ENCODE results near the gene SELENOM. TPM values are rescaled to one million over a fixed set of nuclear protein-coding genes. Genes with fewer than 3 reads are reported as not detected.

SELENOM gene
- 86.8 TPM for total RNA-seq
- long read RNA-seq, transcript SELENOM-201 (5 exons, 694 nt) = major isoform, 59 of 64 reads
- long read RNA-seq, partial matches to known transcripts = 0 of 64 reads
- long read RNA-seq, other reads (novel, unspliced or antisense) = 0 of 64 reads

- DNase-seq (peak; percentile 98), ATAC-seq (peak; percentile 97 to 98)
- intact Hi-C loops (cut with DNase I) = no loop called here
- peak within 1 kb of the TSS; percentile 81 for H3K4me3 ChIP-seq
- peak; percentile 85 for TF ChIP-seq CTCF (IDR thresholded peaks at IDR 0.05)
- H3K27ac ChIP-seq = peak within 1 kb of the TSS; percentile 93
- H3K27me3 ChIP-seq (ENCODE audit: low read depth) = no peaks in the 10 kb centered on the region
- peaks cover 8% of the 10 kb centered on the region for H3K36me3 ChIP-seq
- peaks cover 10% of the 10 kb centered on the region for H3K4me1 ChIP-seq
- H3K9me3 ChIP-seq = no peaks in the 10 kb centered on the region
These were observed at the start of gene SELENOM for GRCh38 chr22:31107178-31107893. TSS of gene SELENOM (minus strand) at chr22:31107568. CDS start at chr22:31107505, 63 bp downstream.

- H3K27ac ChIP-seq = peak overlapping the region; percentile 53
- DNase-seq = no peak
- H3K4me1 ChIP-seq = peaks cover 5% of the 10 kb centered on the region
- no peaks in the 10 kb centered on the region for H3K36me3 ChIP-seq
- no peak for ATAC-seq
- intact Hi-C loops (cut with DNase I) = no loop called here
- H3K27me3 ChIP-seq (ENCODE audit: low read depth) = no peaks in the 10 kb centered on the region
- no peak for TF ChIP-seq CTCF (IDR thresholded peaks at IDR 0.05)
- H3K4me3 ChIP-seq = no peak overlapping the region
- no peaks in the 10 kb centered on the region for H3K9me3 ChIP-seq
These were observed 48.1 kb upstream of the SELENOM start for GRCh38 chr22:31155422-31155821.

- H3K27me3 ChIP-seq (ENCODE audit: low read depth) = no peaks in the 10 kb centered on the region
- H3K36me3 ChIP-seq = no peaks in the 10 kb centered on the region
- no peak overlapping the region for H3K4me3 ChIP-seq
- H3K27ac ChIP-seq = peak overlapping the region; percentile 53
- no peak for TF ChIP-seq CTCF (IDR thresholded peaks at IDR 0.05)
- intact Hi-C loops (cut with DNase I) = no loop called here
- no peak for ATAC-seq
- no peaks in the 10 kb centered on the region for H3K9me3 ChIP-seq
- DNase-seq = no peak
- H3K4me1 ChIP-seq = peaks cover 5% of the 10 kb centered on the region
These were observed 47.6 kb upstream of the SELENOM start for GRCh38 chr22:31154975-31155374.

GRCh38 chr22:31153357-31153756 is 46.0 kb upstream of the SELENOM start:
- TF ChIP-seq CTCF (IDR thresholded peaks at IDR 0.05) = no peak
- Histone ChIP-seq H3K4me1 (peaks cover 11% of the 10 kb centered on the region), H3K27me3 (ENCODE audit: low read depth) (no peaks in the 10 kb centered on the region), H3K36me3 (no peaks in the 10 kb centered on the region), H3K4me3 (no peak overlapping the region), H3K27ac (no peak overlapping the region), H3K9me3 (no peaks in the 10 kb centered on the region)
- ATAC-seq (no peak), DNase-seq (no peak)
- intact Hi-C loops (cut with DNase I) = no loop called here

- Histone ChIP-seq H3K27ac (no peak overlapping the region), H3K4me1 (peaks cover 14% of the 10 kb centered on the region), H3K27me3 (ENCODE audit: low read depth) (no peaks in the 10 kb centered on the region), H3K9me3 (no peaks in the 10 kb centered on the region), H3K36me3 (no peaks in the 10 kb centered on the region), H3K4me3 (no peak overlapping the region)
- DNase-seq (no peak), ATAC-seq (no peak)
- TF ChIP-seq CTCF (IDR thresholded peaks at IDR 0.05) = no peak
- intact Hi-C loops (cut with DNase I) = no loop called here
These were observed 44.5 kb upstream of the SELENOM start for GRCh38 chr22:31151872-31152271.
